GM12875 (cell line): ENCODE measurements around the gene HRCT1.
"Not testable (repeated sequence)": the region's sequence is repeated elsewhere in the genome, so short reads cannot be mapped to it uniquely, and the experiment has no call there.

Experiments
- H3K4me3 ChIP-seq: one replicate; pipeline ENCODE4 v1.5.1; 2011; ENCODE audit warnings: low read depth, low read length, control low read depth
- CTCF ChIP-seq: IDR thresholded peaks from 2 replicates; pipeline ENCODE4 v1.5.1; 2011; ENCODE audit warnings: low read depth, mild to moderate bottlenecking, control low read depth, inconsistent platforms, low read length, moderate library complexity, borderline replicate concordance; ENCODE audit not compliant: insufficient read depth

HRCT1 gene

GRCh38 chr9:35871545-35871944 lies 34.5 kb upstream of the HRCT1 start:
- no peak overlapping the region for H3K4me3 ChIP-seq
- TF ChIP-seq CTCF: no peak

- no peak for TF ChIP-seq CTCF
- no peak overlapping the region for H3K4me3 ChIP-seq
These were observed 33.5 kb upstream of the HRCT1 start for GRCh38 chr9:35872505-35872904.

- peak; percentile 85 for TF ChIP-seq CTCF
- H3K4me3 ChIP-seq: no peak overlapping the region
These were observed 23.6 kb upstream of the HRCT1 start for GRCh38 chr9:35882263-35882848.

GRCh38 chr9:35882996-35883395 lies 23.0 kb upstream of the HRCT1 start:
- no peak overlapping the region for H3K4me3 ChIP-seq
- no peak for TF ChIP-seq CTCF

- not testable (repeated sequence) for H3K4me3 ChIP-seq
These were observed 21.1 kb upstream of the HRCT1 start for GRCh38 chr9:35884908-35885307.

GRCh38 chr9:35891646-35892045 lies 14.4 kb upstream of the HRCT1 start:
- TF ChIP-seq CTCF: no peak
- H3K4me3 ChIP-seq: no peak overlapping the region

GRCh38 chr9:35892051-35892450 lies 14.0 kb upstream of the HRCT1 start:
- H3K4me3 ChIP-seq: no peak overlapping the region
- TF ChIP-seq CTCF: no peak

GRCh38 chr9:35896570-35896969 lies 9.4 kb upstream of the HRCT1 start:
- no peak for TF ChIP-seq CTCF
- no peak overlapping the region for H3K4me3 ChIP-seq

- H3K4me3 ChIP-seq: not testable (repeated sequence)
These were observed 8.5 kb upstream of the HRCT1 start for GRCh38 chr9:35897376-35898099.
